ENCODE results near the gene HRH1.

HRH1 gene

DNA sequence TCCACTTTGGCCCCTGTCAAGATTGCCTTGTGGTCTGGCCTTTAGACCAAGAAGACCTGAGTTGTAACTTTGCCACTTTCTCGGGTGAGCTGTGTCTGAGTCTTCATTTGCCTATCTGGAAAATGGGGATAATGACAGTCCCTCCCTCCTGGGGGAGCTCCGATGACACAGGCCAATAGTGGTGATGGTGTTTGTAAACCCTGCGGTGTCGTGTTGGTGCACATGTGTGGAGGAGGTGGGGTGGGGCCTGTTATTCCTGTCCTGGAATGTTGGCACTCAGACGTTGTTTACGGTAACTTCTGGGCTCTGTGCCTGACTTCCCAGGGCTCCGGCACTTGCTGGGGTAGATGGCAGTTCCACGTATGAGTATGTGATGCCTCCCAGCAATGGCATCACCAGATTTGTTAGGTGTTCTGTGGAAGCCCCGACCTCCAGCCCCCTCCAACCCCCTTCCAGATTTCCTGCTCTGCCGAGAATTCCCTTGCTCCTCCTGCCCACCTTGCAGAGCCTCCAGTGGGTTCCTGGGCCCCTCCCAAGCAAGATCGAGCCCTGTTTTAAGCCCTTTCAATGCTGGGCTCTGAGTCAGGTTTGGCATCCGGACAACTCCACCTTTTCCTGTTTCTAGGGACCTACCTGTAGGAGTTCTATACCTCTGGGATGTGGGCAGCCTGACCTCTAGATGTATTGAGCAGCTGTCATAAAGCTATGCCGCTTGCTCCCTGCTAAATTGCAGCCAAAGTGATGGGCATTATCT lies 31.4 kb downstream of the HRH1 start:
- peaks cover 23% of the 10 kb centered on the region for H3K4me1 ChIP-seq (ENCODE audit: control insufficient read depth, insufficient read depth, low read length)
- H3K36me3 ChIP-seq (ENCODE audit: control insufficient read depth, insufficient read depth, low read length) = no peaks in the 10 kb centered on the region
- H3K9ac ChIP-seq (ENCODE audit: low read length) = peak overlapping the region; percentile 2
- H3K9me3 ChIP-seq (ENCODE audit: control insufficient read depth, low read length) = no peaks in the 10 kb centered on the region
- no peak overlapping the region for H3K4me3 ChIP-seq (ENCODE audit: low read length)
- H3K27me3 ChIP-seq (ENCODE audit: control insufficient read depth, insufficient read depth, low read length) = no peaks in the 10 kb centered on the region

DNA sequence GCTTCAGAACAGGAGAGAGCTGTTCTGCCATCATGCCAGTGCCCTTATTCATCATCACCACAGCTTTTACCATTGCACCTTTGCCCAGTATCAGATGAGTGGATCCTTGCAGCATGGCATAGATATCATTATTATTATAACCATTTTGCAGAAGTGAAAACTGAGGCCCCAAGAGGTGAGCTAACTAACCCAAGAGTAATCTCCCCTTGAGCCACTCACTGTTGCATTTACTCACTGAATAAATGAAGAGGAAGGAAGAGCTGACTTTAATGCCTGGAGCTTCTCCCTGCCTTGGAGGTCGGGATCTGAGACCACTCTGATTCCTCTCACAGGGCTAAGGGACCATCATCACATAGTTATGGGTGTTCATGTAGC lies 32.0 kb downstream of the HRH1 start:
- Histone ChIP-seq H3K4me1 (ENCODE audit: control insufficient read depth, insufficient read depth, low read length) (peaks cover 23% of the 10 kb centered on the region), H3K9ac (ENCODE audit: low read length) (no peak overlapping the region), H3K36me3 (ENCODE audit: control insufficient read depth, insufficient read depth, low read length) (no peaks in the 10 kb centered on the region), H3K4me3 (ENCODE audit: low read length) (no peak overlapping the region), H3K27me3 (ENCODE audit: control insufficient read depth, insufficient read depth, low read length) (no peaks in the 10 kb centered on the region), H3K9me3 (ENCODE audit: control insufficient read depth, low read length) (no peaks in the 10 kb centered on the region)

GRCh38 chr3:11186771-11187191 lies 32.5 kb downstream of the HRH1 start:
- Histone ChIP-seq H3K36me3 (ENCODE audit: control insufficient read depth, insufficient read depth, low read length) (no peaks in the 10 kb centered on the region), H3K27me3 (ENCODE audit: control insufficient read depth, insufficient read depth, low read length) (no peaks in the 10 kb centered on the region), H3K9me3 (ENCODE audit: control insufficient read depth, low read length) (no peaks in the 10 kb centered on the region), H3K4me3 (ENCODE audit: low read length) (no peak overlapping the region), H3K4me1 (ENCODE audit: control insufficient read depth, insufficient read depth, low read length) (peaks cover 23% of the 10 kb centered on the region), H3K9ac (ENCODE audit: low read length) (no peak overlapping the region)

DNA sequence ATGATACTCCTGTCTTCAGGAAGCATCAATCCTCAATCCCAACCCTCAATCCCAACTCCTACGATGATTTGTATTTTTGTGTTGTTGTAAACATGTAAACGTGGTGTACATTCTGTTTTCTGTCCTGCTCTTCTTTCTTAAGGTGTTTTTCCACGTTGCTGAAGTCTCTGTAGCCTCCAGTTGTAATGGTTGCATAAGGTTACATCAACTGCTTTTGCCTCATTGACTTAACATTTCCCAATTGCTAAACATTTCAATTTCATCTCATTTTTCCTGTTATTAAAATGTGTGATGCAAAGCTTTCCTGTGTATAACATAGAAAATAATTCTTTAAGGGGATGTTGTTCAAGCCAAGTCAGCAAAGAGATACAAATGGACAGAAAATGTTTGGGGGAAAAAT lies 33.4 kb downstream of the HRH1 start:
- H3K4me1 ChIP-seq (ENCODE audit: control insufficient read depth, insufficient read depth, low read length) = peaks cover 23% of the 10 kb centered on the region
- no peak overlapping the region for H3K9ac ChIP-seq (ENCODE audit: low read length)
- H3K4me3 ChIP-seq (ENCODE audit: low read length) = no peak overlapping the region
- no peaks in the 10 kb centered on the region for H3K9me3 ChIP-seq (ENCODE audit: control insufficient read depth, low read length)
- H3K27me3 ChIP-seq (ENCODE audit: control insufficient read depth, insufficient read depth, low read length) = no peaks in the 10 kb centered on the region
- H3K36me3 ChIP-seq (ENCODE audit: control insufficient read depth, insufficient read depth, low read length) = no peaks in the 10 kb centered on the region

DNA sequence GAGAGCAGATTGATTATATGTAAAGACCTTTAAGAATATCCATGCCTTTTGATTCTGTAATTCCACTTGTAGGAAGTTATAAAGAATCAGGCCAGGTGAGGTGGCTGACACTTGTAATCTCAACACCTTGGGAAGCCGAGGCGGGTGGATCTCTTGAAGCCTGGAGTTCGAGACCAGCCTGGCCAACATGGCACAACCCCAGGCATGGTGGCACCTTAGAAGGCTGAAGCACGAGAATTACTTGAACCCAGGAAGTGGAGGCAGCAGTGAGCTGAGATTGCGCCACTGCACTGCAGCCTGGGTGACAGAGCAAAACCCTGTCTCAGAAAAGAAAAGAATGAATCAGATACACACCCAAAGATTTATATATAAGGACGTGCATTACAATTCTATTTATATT lies 33.9 kb downstream of the HRH1 start:
- Histone ChIP-seq H3K27me3 (ENCODE audit: control insufficient read depth, insufficient read depth, low read length) (no peaks in the 10 kb centered on the region), H3K36me3 (ENCODE audit: control insufficient read depth, insufficient read depth, low read length) (no peaks in the 10 kb centered on the region), H3K4me1 (ENCODE audit: control insufficient read depth, insufficient read depth, low read length) (peaks cover 23% of the 10 kb centered on the region), H3K4me3 (ENCODE audit: low read length) (no peak overlapping the region), H3K9ac (ENCODE audit: low read length) (no peak overlapping the region), H3K9me3 (ENCODE audit: control insufficient read depth, low read length) (no peaks in the 10 kb centered on the region)

DNA sequence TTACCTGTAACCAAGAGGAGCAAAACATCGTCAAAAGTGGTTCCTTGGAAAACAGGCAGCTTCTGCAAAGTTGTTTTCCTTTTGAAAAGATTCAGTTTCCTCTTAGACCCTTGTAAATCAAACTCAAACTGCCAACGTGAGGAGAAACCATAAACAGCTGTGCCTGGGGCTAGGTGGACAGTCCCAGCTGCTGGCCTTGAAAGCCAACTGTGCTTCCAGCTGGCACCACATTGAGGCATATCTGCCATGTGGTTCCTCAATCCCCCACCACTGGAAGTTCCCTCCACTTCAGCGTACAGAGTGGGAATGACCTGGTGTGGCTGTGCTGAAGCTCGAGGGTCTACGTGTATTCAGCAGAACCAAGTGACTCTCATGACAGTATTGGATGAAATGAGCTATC lies 40.9 kb downstream of the HRH1 start:
- Histone ChIP-seq H3K4me1 (ENCODE audit: control insufficient read depth, insufficient read depth, low read length) (peaks cover 8% of the 10 kb centered on the region), H3K4me3 (ENCODE audit: low read length) (no peak overlapping the region), H3K36me3 (ENCODE audit: control insufficient read depth, insufficient read depth, low read length) (no peaks in the 10 kb centered on the region), H3K27me3 (ENCODE audit: control insufficient read depth, insufficient read depth, low read length) (no peaks in the 10 kb centered on the region), H3K9me3 (ENCODE audit: control insufficient read depth, low read length) (no peaks in the 10 kb centered on the region), H3K9ac (ENCODE audit: low read length) (no peak overlapping the region)

DNA sequence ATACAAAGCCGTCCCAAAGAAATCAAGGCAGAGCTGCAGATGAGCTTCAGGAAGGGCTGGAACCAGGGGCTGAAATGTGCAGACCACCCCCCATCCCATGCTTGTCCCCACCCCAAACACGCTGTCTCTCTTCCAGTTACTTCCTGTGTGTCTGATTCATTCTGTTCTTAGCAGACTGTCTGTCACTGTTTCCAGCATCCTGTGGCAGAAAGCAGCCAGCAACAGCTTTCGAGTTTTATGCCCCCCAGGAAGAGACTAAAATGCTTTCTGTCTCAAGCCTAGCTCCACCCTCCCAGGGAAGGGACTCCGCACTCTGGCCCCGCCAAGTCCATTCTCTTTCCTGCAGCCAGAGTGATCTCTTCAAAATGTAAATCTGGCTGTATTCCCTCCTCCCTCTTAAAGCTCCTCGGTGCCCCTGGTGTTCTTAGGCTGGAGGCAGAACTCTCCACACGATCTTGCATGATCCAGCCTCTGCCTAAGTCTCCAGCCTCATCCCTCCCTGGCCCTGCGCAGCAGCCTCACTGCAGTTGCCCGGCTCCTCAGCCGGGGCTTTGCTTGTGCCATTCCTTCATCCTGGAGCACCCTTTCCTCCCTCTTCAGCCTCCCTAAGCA lies 41.5 kb downstream of the HRH1 start:
- H3K9me3 ChIP-seq (ENCODE audit: control insufficient read depth, low read length) = no peaks in the 10 kb centered on the region
- H3K4me3 ChIP-seq (ENCODE audit: low read length) = no peak overlapping the region
- H3K4me1 ChIP-seq (ENCODE audit: control insufficient read depth, insufficient read depth, low read length) = peaks cover 8% of the 10 kb centered on the region
- H3K27me3 ChIP-seq (ENCODE audit: control insufficient read depth, insufficient read depth, low read length) = no peaks in the 10 kb centered on the region
- H3K9ac ChIP-seq (ENCODE audit: low read length) = no peak overlapping the region
- H3K36me3 ChIP-seq (ENCODE audit: control insufficient read depth, insufficient read depth, low read length) = no peaks in the 10 kb centered on the region

DNA sequence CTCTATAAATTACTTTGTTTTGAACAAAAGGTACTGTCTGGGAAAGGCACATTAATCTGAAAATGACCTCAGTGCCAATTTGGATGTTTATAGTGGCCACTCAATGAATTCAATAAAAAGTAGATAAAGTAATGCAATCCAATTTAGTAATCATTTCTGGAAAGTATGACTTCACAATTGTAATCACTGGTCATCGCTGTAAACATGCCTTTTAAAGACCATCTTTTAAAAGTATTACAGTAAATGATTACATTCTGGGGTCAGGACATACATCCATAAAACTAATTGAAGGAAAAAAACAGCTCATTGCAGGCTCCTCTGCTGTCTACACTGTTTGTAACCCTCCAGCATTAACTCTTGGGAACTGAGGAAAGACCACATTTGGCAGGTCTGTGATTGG lies 43.2 kb downstream of the HRH1 start:
- H3K36me3 ChIP-seq (ENCODE audit: control insufficient read depth, insufficient read depth, low read length) = no peaks in the 10 kb centered on the region
- peaks cover 8% of the 10 kb centered on the region for H3K4me1 ChIP-seq (ENCODE audit: control insufficient read depth, insufficient read depth, low read length)
- no peak overlapping the region for H3K4me3 ChIP-seq (ENCODE audit: low read length)
- H3K9ac ChIP-seq (ENCODE audit: low read length) = no peak overlapping the region
- H3K9me3 ChIP-seq (ENCODE audit: control insufficient read depth, low read length) = no peaks in the 10 kb centered on the region
- H3K27me3 ChIP-seq (ENCODE audit: control insufficient read depth, insufficient read depth, low read length) = no peaks in the 10 kb centered on the region

GRCh38 chr3:11198070-11198469 lies 43.8 kb downstream of the HRH1 start:
- Histone ChIP-seq H3K4me3 (ENCODE audit: low read length) (no peak overlapping the region), H3K36me3 (ENCODE audit: control insufficient read depth, insufficient read depth, low read length) (no peaks in the 10 kb centered on the region), H3K9me3 (ENCODE audit: control insufficient read depth, low read length) (no peaks in the 10 kb centered on the region), H3K27me3 (ENCODE audit: control insufficient read depth, insufficient read depth, low read length) (no peaks in the 10 kb centered on the region), H3K9ac (ENCODE audit: low read length) (no peak overlapping the region), H3K4me1 (ENCODE audit: control insufficient read depth, insufficient read depth, low read length) (peaks cover 8% of the 10 kb centered on the region)

DNA sequence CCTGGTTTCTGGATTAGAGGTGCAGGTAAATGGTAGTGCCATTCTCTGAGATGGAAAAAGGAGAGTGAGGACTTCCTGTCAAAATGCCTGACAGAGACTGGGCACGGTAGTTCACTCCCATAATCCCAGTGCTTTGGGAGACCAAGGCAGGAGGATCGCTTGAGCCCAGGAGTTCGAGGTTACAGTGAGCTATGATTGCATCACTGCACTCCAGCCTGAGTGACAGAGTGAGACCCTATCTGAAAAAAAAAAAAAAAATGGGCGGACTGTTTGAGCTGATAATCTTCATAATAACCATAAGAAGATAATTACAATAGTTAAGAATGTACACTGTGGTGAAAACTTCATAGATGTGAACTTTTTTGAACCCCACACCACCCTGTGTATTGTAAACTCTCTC lies 44.2 kb downstream of the HRH1 start:
- Histone ChIP-seq H3K9me3 (ENCODE audit: control insufficient read depth, low read length) (no peaks in the 10 kb centered on the region), H3K36me3 (ENCODE audit: control insufficient read depth, insufficient read depth, low read length) (no peaks in the 10 kb centered on the region), H3K9ac (ENCODE audit: low read length) (no peak overlapping the region), H3K4me1 (ENCODE audit: control insufficient read depth, insufficient read depth, low read length) (peaks cover 8% of the 10 kb centered on the region), H3K4me3 (ENCODE audit: low read length) (no peak overlapping the region), H3K27me3 (ENCODE audit: control insufficient read depth, insufficient read depth, low read length) (no peaks in the 10 kb centered on the region)

- H3K4me1 ChIP-seq (ENCODE audit: control insufficient read depth, insufficient read depth, low read length) = peaks cover 8% of the 10 kb centered on the region
- no peak overlapping the region for H3K9ac ChIP-seq (ENCODE audit: low read length)
- no peak overlapping the region for H3K4me3 ChIP-seq (ENCODE audit: low read length)
- no peaks in the 10 kb centered on the region for H3K9me3 ChIP-seq (ENCODE audit: control insufficient read depth, low read length)
- H3K36me3 ChIP-seq (ENCODE audit: control insufficient read depth, insufficient read depth, low read length) = no peaks in the 10 kb centered on the region
- H3K27me3 ChIP-seq (ENCODE audit: control insufficient read depth, insufficient read depth, low read length) = no peaks in the 10 kb centered on the region
Measured at GRCh38 chr3:11199902-11200845, 45.9 kb downstream of the HRH1 start.

Measured in mucosa of stomach (tissue), 1 donor.